ENCODE measurements around the gene NFATC2. TPM values are rescaled to one million over a fixed set of nuclear protein-coding genes. Genes with fewer than 3 reads are reported as not detected.

The NFATC2 gene
- total and polyA plus RNA-seq, 4 donors, result 2.5 to 4.6 (median 3.0) TPM

DNA sequence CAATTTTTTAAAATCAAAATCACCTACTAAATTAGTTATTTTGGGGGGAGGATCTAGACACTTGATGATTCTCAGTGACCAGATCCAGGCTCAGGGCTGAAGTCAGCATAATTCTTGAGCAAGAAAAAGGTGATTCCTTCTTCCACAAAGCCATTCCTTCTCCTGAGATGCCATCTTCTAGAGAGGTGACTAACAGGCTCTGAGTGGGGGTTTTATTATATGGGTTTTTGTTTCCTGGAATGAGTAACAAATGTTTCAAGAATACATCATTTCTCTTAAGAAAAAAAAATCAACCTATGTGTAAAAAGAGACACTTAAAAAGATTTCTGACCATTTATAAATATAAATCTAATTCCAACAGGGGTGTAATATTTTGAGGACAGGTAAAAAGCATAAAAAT, 154.3 kb downstream of the NFATC2 start:
- DNase-seq (ENCODE audit: low read depth in 4 of 6, low spot score in 6 of 6), result no peak
- Histone ChIP-seq H3K27ac (ENCODE audit: low read depth, low read length) (no peak overlapping the region), H3K9me3 (ENCODE audit: control insufficient read depth, insufficient read depth, low read length) (no peaks in the 10 kb centered on the region), H3K4me3 (ENCODE audit: low read depth, low read length) (no peak overlapping the region), H3K4me1 (ENCODE audit: control insufficient read depth, insufficient read depth, low read length) (peaks cover 6% of the 10 kb centered on the region), H3K27me3 (ENCODE audit: control insufficient read depth, insufficient read depth, low read length) (peaks cover 3% of the 10 kb centered on the region), H3K36me3 (ENCODE audit: control insufficient read depth, insufficient read depth, low read length) (no peaks in the 10 kb centered on the region)

DNA sequence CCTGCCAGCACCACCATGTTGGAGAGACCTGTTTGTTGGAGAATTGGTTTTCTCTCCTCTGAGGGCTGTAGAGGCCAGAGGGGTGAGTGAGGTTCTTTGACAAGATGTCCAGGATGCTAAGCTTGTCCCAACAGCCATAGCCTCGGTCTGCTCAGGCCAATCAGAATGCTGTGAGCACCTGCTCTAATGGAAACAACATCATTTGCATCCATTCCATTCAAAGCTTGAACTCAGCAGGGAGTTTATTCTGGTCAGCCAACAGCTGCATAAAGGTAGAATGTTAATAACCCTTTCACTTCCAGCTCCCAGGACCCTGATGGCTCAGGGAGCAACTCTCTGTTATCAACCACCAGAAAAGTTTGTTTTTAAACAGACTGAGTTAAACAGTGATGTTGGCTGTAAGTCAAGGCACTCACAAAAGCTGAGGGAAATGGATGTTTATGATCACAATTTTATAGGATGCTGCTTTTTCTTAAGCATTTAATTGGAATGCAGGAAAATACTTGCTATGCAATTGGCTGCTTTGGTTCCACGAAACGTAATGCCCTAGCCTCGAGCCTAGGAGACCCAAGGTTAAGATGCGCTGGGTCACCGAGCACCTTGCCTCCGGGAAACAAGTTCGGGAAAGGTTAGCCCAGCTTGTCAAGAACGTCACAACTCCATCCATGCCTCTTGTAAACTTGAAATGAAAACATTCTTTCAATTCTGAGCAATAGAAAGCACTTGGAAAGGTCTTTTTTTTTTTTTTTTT, 155.2 kb downstream of the NFATC2 start:
- no peak for DNase-seq (ENCODE audit: low read depth in 4 of 6, low spot score in 6 of 6)
- Histone ChIP-seq H3K4me3 (ENCODE audit: low read depth, low read length) (no peak overlapping the region), H3K27me3 (ENCODE audit: control insufficient read depth, insufficient read depth, low read length) (no peaks in the 10 kb centered on the region), H3K27ac (ENCODE audit: low read depth, low read length) (no peak overlapping the region), H3K36me3 (ENCODE audit: control insufficient read depth, insufficient read depth, low read length) (no peaks in the 10 kb centered on the region), H3K9me3 (ENCODE audit: control insufficient read depth, insufficient read depth, low read length) (no peaks in the 10 kb centered on the region), H3K4me1 (ENCODE audit: control insufficient read depth, insufficient read depth, low read length) (peaks cover 13% of the 10 kb centered on the region)
- 63% methylated on average over 8 of the region's 9 CpGs for WGBS (ENCODE audit: insufficient coverage)

DNA sequence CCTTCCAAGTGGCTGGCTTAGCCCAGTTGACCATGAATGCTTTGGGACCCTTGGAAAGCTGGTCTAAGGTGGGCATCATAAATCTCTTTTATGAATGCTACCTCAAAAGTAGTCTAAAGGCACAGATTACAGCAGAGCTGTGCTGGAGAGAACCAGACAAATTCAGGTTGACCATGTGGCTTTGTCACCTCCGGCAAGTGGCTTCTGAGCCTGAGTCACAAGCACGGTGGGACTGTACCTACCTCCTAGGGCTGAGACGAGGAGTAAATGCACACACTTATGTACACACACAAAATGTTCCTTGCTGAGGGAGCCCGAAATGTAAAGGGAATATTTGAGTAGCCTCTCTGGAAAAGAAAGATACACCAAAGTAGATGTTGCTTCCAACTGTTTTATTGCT, 155.9 kb downstream of the NFATC2 start:
- Histone ChIP-seq H3K36me3 (ENCODE audit: control insufficient read depth, insufficient read depth, low read length) (no peaks in the 10 kb centered on the region), H3K9me3 (ENCODE audit: control insufficient read depth, insufficient read depth, low read length) (no peaks in the 10 kb centered on the region), H3K27ac (ENCODE audit: low read depth, low read length) (no peak overlapping the region), H3K4me3 (ENCODE audit: low read depth, low read length) (no peak overlapping the region), H3K4me1 (ENCODE audit: control insufficient read depth, insufficient read depth, low read length) (peaks cover 13% of the 10 kb centered on the region), H3K27me3 (ENCODE audit: control insufficient read depth, insufficient read depth, low read length) (no peaks in the 10 kb centered on the region)
- 83% methylated on average over 1 of the region's 4 CpGs for WGBS (ENCODE audit: insufficient coverage)
- peak in 1 of 6 donors; percentile 30 for DNase-seq (ENCODE audit: low read depth in 4 of 6, low spot score in 6 of 6)

DNA sequence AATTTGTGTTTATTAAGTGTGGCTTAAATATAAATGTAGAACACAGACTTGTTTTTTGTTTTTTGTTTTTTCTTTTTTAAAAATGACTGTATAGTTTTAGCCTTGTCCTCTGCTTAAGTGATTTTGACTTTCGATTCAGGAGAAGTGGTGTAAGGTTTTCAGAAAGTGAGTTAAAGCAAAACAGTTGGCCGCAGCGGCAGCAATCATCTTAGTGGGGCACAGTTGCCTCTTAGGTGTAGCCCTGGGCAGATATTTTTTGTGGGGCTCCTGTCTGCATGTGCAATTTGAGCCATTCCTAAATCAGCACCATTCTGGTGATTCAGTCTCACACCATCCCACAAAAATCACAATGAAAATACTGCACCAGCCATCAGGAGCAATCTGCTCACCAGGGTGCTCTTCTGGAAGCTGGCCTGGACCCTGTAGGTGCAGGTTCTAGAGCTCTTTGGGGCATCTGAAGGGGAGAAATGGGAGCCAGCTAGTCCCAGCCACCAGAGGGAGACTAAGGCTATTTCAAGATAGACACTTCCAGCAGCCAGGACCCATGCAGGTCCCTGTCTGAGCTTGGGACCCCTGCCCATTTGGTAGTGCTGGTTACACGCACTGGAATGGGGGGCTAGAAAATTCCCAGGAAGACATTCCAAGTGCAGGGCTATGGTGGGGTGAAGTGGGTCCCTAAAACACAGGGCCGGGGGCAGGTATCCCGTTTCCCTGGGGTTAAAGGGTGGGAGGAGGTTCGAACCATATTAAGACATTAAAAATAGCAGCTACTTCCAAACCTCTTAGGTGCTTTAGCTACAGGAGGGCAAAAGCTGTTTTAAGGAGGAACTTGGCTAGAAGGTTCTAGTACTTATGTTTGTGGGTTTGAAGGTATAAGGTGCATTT, 156.6 kb downstream of the NFATC2 start:
- Histone ChIP-seq H3K27ac (ENCODE audit: low read depth, low read length) (no peak overlapping the region), H3K9me3 (ENCODE audit: control insufficient read depth, insufficient read depth, low read length) (no peaks in the 10 kb centered on the region), H3K27me3 (ENCODE audit: control insufficient read depth, insufficient read depth, low read length) (no peaks in the 10 kb centered on the region), H3K4me1 (ENCODE audit: control insufficient read depth, insufficient read depth, low read length) (peaks cover 13% of the 10 kb centered on the region), H3K36me3 (ENCODE audit: control insufficient read depth, insufficient read depth, low read length) (no peaks in the 10 kb centered on the region), H3K4me3 (ENCODE audit: low read depth, low read length) (no peak overlapping the region)
- peak in 2 of 6 donors; percentile 42 to 52 for DNase-seq (ENCODE audit: low read depth in 4 of 6, low spot score in 6 of 6)
- WGBS (ENCODE audit: insufficient coverage), result 67% methylated on average over 2 of the region's 7 CpGs

DNA sequence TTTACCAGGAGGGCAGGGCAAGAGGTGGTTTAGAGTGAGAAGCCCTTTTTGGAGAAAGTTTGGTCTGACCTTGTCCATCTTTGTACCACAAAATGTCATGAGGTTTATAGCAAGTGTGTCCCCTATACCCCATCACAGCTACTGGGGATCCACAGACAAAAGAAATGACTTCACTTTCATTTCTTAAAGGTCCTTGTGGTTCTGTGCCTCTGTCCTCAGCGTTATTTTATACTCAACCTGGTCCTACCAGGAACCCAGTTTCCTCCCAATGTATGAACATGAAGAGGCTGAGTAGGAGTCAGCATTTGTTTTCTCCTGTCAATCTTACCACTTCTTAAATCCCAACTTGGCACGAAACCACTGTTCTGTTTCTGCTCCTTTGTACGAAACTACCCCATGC, 157.6 kb downstream of the NFATC2 start:
- DNase-seq (ENCODE audit: low read depth in 4 of 6, low spot score in 6 of 6), result no peak
- H3K27me3 ChIP-seq (ENCODE audit: control insufficient read depth, insufficient read depth, low read length), result no peaks in the 10 kb centered on the region
- H3K4me1 ChIP-seq (ENCODE audit: control insufficient read depth, insufficient read depth, low read length), result peaks cover 10% of the 10 kb centered on the region
- no peak overlapping the region for H3K4me3 ChIP-seq (ENCODE audit: low read depth, low read length)
- H3K27ac ChIP-seq (ENCODE audit: low read depth, low read length), result no peak overlapping the region
- WGBS (ENCODE audit: insufficient coverage), result 80% methylated on average over 1 of the region's 3 CpGs
- H3K36me3 ChIP-seq (ENCODE audit: control insufficient read depth, insufficient read depth, low read length), result no peaks in the 10 kb centered on the region
- H3K9me3 ChIP-seq (ENCODE audit: control insufficient read depth, insufficient read depth, low read length), result no peaks in the 10 kb centered on the region

DNA sequence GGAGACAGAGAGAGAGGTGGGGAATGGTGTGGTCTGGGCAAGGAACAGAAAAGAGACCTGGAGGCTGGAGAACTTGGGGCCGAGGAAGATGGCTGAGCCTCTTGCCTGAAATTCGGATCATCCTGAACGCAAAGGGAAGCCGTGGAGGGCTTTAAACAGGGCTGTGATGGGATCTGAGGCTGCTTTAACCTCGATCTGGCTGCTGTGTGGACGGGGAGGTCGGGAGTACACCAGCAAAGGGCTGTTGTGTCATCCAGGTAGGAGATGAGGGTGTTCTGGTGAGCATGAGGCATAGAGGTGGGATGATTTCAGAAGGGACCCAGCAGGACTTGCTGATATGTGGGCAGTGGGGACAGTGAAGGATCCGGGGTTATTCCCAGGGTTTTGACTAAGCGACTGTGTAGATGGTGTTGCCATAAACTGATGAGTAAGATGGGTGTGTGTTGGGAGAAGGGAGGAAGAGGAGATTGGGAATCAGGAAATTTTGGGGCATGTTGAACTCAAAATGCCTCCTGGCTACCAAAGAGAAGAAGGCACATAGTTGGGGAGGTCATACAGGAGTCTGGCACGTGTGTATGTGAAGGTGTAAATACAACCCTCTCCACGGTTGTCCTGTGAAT, 158.5 kb downstream of the NFATC2 start:
- H3K4me1 ChIP-seq (ENCODE audit: control insufficient read depth, insufficient read depth, low read length), result peaks cover 10% of the 10 kb centered on the region
- H3K27ac ChIP-seq (ENCODE audit: low read depth, low read length), result no peak overlapping the region
- no peak for DNase-seq (ENCODE audit: low read depth in 4 of 6, low spot score in 6 of 6)
- no peaks in the 10 kb centered on the region for H3K27me3 ChIP-seq (ENCODE audit: control insufficient read depth, insufficient read depth, low read length)
- H3K4me3 ChIP-seq (ENCODE audit: low read depth, low read length), result no peak overlapping the region
- no peaks in the 10 kb centered on the region for H3K36me3 ChIP-seq (ENCODE audit: control insufficient read depth, insufficient read depth, low read length)
- H3K9me3 ChIP-seq (ENCODE audit: control insufficient read depth, insufficient read depth, low read length), result no peaks in the 10 kb centered on the region
- 95% methylated on average over 8 of the region's 11 CpGs for WGBS (ENCODE audit: insufficient coverage)

DNA sequence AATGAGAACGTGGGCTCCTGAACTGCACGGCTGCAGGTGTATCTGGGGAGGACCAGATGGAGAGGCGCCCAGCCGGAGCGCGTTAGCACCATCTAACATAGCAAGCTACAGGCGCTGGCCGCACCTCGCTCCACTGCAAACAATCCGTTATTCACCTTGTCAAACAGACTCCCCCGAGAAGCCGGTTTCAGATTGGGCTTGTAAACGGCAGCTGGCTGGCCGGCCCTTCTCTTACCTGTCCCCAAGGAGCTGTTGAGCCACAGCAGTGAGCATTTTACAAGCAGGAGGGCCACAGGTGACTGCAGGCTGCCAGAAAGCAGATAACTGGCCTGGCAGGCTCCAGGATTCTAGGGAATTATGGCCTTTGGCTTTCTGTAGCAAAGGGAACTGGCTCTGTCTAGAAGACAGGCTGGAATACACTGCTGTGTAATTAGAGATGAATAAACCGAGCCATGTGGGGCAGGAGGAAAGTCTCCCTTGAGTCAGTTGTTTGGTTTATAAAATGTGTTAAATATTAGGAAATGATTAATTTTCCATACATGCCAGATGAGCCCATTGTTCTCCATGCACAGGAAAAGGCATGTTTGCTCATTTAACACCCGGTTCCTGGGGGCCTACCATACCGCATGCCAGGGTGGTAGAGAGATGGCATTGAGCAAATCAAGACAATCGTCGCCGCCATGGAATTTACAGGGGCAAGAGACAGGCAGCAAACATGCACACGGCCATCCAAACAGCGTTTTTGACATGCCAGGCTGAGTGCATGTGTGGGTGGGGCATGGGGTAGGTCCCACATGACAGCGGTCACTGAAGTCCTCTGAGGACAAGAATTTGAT, 159.3 kb downstream of the NFATC2 start:
- no peak overlapping the region for H3K4me3 ChIP-seq (ENCODE audit: low read depth, low read length)
- 62% methylated on average over 22 of the region's 23 CpGs for WGBS (ENCODE audit: insufficient coverage)
- H3K9me3 ChIP-seq (ENCODE audit: control insufficient read depth, insufficient read depth, low read length), result no peaks in the 10 kb centered on the region
- peak in 1 of 6 donors; percentile 83 for DNase-seq (ENCODE audit: low read depth in 4 of 6, low spot score in 6 of 6)
- peaks cover 10% of the 10 kb centered on the region for H3K4me1 ChIP-seq (ENCODE audit: control insufficient read depth, insufficient read depth, low read length)
- H3K36me3 ChIP-seq (ENCODE audit: control insufficient read depth, insufficient read depth, low read length), result no peaks in the 10 kb centered on the region
- H3K27ac ChIP-seq (ENCODE audit: low read depth, low read length), result no peak overlapping the region
- H3K27me3 ChIP-seq (ENCODE audit: control insufficient read depth, insufficient read depth, low read length), result no peaks in the 10 kb centered on the region

DNA sequence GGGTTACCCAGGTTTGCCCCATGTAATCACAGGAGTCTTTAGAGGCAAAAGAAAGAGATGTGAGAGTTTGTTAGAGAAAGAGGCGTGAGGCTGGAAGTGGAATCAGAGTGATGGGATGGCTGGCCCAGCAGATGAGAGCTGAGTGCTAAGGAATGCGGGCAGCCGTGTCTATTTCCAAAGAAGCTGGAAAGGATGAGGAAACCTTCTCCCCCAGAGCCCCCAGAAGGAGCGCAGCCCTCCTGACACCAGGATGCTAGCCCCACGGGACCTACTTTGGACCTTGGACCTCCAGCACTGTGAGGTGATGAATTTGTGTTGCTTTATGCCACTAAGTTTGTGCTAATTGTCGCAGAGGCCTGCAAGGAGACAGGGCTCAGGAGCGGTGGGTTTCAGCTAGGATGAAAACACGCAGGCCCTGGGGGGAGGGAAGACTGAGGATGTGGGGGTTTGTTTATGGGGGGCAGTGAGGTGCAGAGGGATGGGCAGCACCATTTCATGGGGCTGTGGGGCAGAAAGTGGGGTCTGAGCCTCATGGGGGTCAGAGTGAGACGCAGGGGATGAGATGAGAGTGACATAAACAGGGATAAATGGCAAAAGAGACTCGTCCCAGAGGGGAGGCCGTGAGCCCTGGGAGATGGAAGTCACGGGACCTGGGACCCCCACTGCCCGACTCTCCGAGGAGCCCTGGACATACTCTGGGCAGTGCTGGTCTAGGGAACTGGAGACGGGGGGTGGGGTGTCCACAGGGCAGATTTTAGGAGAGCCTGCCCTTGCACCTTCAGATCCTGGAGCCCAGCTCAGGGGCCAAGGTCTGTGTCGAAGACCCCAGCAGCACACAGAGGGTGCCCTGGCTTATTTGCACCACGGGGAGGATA, 160.2 kb downstream of the NFATC2 start:
- Histone ChIP-seq H3K4me3 (ENCODE audit: low read depth, low read length) (no peak overlapping the region), H3K36me3 (ENCODE audit: control insufficient read depth, insufficient read depth, low read length) (no peaks in the 10 kb centered on the region), H3K4me1 (ENCODE audit: control insufficient read depth, insufficient read depth, low read length) (peaks cover 10% of the 10 kb centered on the region), H3K27me3 (ENCODE audit: control insufficient read depth, insufficient read depth, low read length) (no peaks in the 10 kb centered on the region), H3K27ac (ENCODE audit: low read depth, low read length) (no peak overlapping the region), H3K9me3 (ENCODE audit: control insufficient read depth, insufficient read depth, low read length) (no peaks in the 10 kb centered on the region)
- 80% methylated on average over 14 of the region's 17 CpGs for WGBS (ENCODE audit: insufficient coverage)
- no peak for DNase-seq (ENCODE audit: low read depth in 4 of 6, low spot score in 6 of 6)
